GM19099 (cell line): ENCODE results near the gene GLTPD2.

Experiments
- POLR2A ChIP-seq: IDR thresholded peaks from 3 replicates; pipeline ENCODE4 v1.6.1; 2011; ENCODE audit warnings: low read depth; ENCODE audit not compliant: insufficient read length; ENCODE audit errors: extremely low read depth

GLTPD2 gene

GRCh38 chr17:4788159-4788806 is 481 bp upstream of the GLTPD2 start:
- no peak for TF ChIP-seq POLR2A

- no peak for TF ChIP-seq POLR2A
These were observed 862 bp downstream of the GLTPD2 start for GRCh38 chr17:4789701-4789950.

- TF ChIP-seq POLR2A = peak; percentile 61
These were observed 1.4 kb downstream of the GLTPD2 start for GRCh38 chr17:4789951-4790704.

GRCh38 chr17:4790705-4791088 is 1.9 kb downstream of the GLTPD2 start:
- no peak for TF ChIP-seq POLR2A

GRCh38 chr17:4795168-4795567 is 6.4 kb downstream of the GLTPD2 start:
- no peak for TF ChIP-seq POLR2A

- no peak for TF ChIP-seq POLR2A
These were observed 7.8 kb downstream of the GLTPD2 start for GRCh38 chr17:4796552-4796920.

- TF ChIP-seq POLR2A = no peak
These were observed 11.9 kb downstream of the GLTPD2 start for GRCh38 chr17:4800462-4801196.

GRCh38 chr17:4802228-4802627 is 13.5 kb downstream of the GLTPD2 start, which contains the start of gene C17orf114:
Gene C17orf114, minus strand, starts transcription at chr17:4802328.
- no peak for TF ChIP-seq POLR2A

GRCh38 chr17:4806456-4806776 is 17.7 kb downstream of the GLTPD2 start:
- TF ChIP-seq POLR2A = no peak

- TF ChIP-seq POLR2A = peak; percentile 74
These were observed 18.2 kb downstream of the GLTPD2 start, which contains the start of gene PLD2 for GRCh38 chr17:4806777-4807604. Gene PLD2, plus strand, starts transcription at chr17:4807152. Its CDS starts 621 bp downstream, at chr17:4807773.

GRCh38 chr17:4807605-4808377 is 19.0 kb downstream of the GLTPD2 start:
- no peak for TF ChIP-seq POLR2A

- no peak for TF ChIP-seq POLR2A
These were observed 19.6 kb downstream of the GLTPD2 start for GRCh38 chr17:4808378-4808767.

GRCh38 chr17:4810696-4811290 is 22.0 kb downstream of the GLTPD2 start:
- TF ChIP-seq POLR2A = no peak

- TF ChIP-seq POLR2A = no peak
These were observed 22.7 kb downstream of the GLTPD2 start for GRCh38 chr17:4811471-4811870.
